ENCODE data around the gene TMEM33. TPM values are rescaled to one million over a fixed set of nuclear protein-coding genes. Genes with fewer than 3 reads are reported as not detected.
"Not testable (repeated sequence)": the region's sequence is repeated elsewhere in the genome, so short reads cannot be mapped to it uniquely, and the experiment has no call there.

Gene TMEM33
- 10 to 100 TPM; 27.2 to 34.7 TPM for total RNA-seq
- long read RNA-seq, full-length matches to known transcripts: 10 of 14 reads
- long read RNA-seq, partial matches to known transcripts: 2 of 14 reads
- long read RNA-seq, other reads (novel, unspliced or antisense): 2 of 14 reads

GRCh38 chr4:41934901-41935651, at the start of gene TMEM33:
Gene TMEM33 (plus strand): TSS chr4:41935429. CDS start chr4:41935485, 56 bp downstream.
- ATAC-seq (peak; percentile 98 to 99), DNase-seq (peak; percentile 90)
- intact Hi-C loops (cut with DNase I): no loop called here

- ATAC-seq (no peak), DNase-seq (no peak)
- intact Hi-C loops (cut with DNase I): loop anchor here (5.0 to 10.0 kb wide), 3 partner anchors 193 to 623 kb away; no protein-coding TSS in a partner anchor
Observed at GRCh38 chr4:41885456-41885855, 49.8 kb upstream of the TMEM33 start.

- ATAC-seq: no peak
- no peak for DNase-seq
- intact Hi-C loops (cut with DNase I): loop anchor here (5.0 to 10.0 kb wide), 3 partner anchors 195 to 625 kb away; no protein-coding TSS in a partner anchor
Observed at GRCh38 chr4:41887277-41887676, 48.0 kb upstream of the TMEM33 start.

GRCh38 chr4:41887821-41888686, 47.2 kb upstream of the TMEM33 start:
- intact Hi-C loops (cut with DNase I): loop anchor here (5.0 to 10.0 kb wide), 3 partner anchors 196 to 626 kb away; no protein-coding TSS in a partner anchor
- ATAC-seq: no peak
- DNase-seq: no peak

GRCh38 chr4:41888687-41889074, 46.5 kb upstream of the TMEM33 start:
- no peak for ATAC-seq
- no peak for DNase-seq
- intact Hi-C loops (cut with DNase I): loop anchor here (5.0 to 10.0 kb wide), 3 partner anchors 196 to 626 kb away; no protein-coding TSS in a partner anchor

- DNase-seq (no peak), ATAC-seq (no peak)
- intact Hi-C loops (cut with DNase I): loop anchor here (5.0 to 10.0 kb wide), 3 partner anchors 197 to 627 kb away; no protein-coding TSS in a partner anchor
Observed at GRCh38 chr4:41889317-41889716, 45.9 kb upstream of the TMEM33 start.

GRCh38 chr4:41890085-41890484, 45.1 kb upstream of the TMEM33 start:
- DNase-seq: no peak
- intact Hi-C loops (cut with DNase I): no loop called here
- no peak for ATAC-seq

- intact Hi-C loops (cut with DNase I): no loop called here
- ATAC-seq: no peak
- DNase-seq: no peak
Observed at GRCh38 chr4:41896648-41897047, 38.6 kb upstream of the TMEM33 start.

GRCh38 chr4:41897698-41898097, 37.5 kb upstream of the TMEM33 start:
- intact Hi-C loops (cut with DNase I): no loop called here
- no peak for DNase-seq
- no peak for ATAC-seq

GRCh38 chr4:41909136-41909535, 26.1 kb upstream of the TMEM33 start:
- DNase-seq; ATAC-seq; intact Hi-C loops (cut with DNase I): not testable (repeated sequence)

GRCh38 chr4:41912546-41912945, 22.7 kb upstream of the TMEM33 start:
- no peak for DNase-seq
- ATAC-seq: no peak
- intact Hi-C loops (cut with DNase I): no loop called here

GRCh38 chr4:41913509-41913908, 21.7 kb upstream of the TMEM33 start:
- DNase-seq (no peak), ATAC-seq (no peak)
- intact Hi-C loops (cut with DNase I): no loop called here

- intact Hi-C loops (cut with DNase I): no loop called here
- DNase-seq (no peak), ATAC-seq (no peak)
Observed at GRCh38 chr4:41918278-41918677, 17.0 kb upstream of the TMEM33 start.

- intact Hi-C loops (cut with DNase I); ATAC-seq; DNase-seq: not testable (repeated sequence)
Observed at GRCh38 chr4:41920416-41920815, 14.8 kb upstream of the TMEM33 start.

- no peak for DNase-seq
- no peak for ATAC-seq
- intact Hi-C loops (cut with DNase I): no loop called here
Observed at GRCh38 chr4:41921476-41921875, 13.8 kb upstream of the TMEM33 start.

- intact Hi-C loops (cut with DNase I): no loop called here
- ATAC-seq (no peak), DNase-seq (no peak)
Observed at GRCh38 chr4:41927796-41928499, 7.3 kb upstream of the TMEM33 start.

- DNase-seq (no peak), ATAC-seq (no peak)
- intact Hi-C loops (cut with DNase I): no loop called here
Observed at GRCh38 chr4:41930139-41930831, 4.9 kb upstream of the TMEM33 start.

- ATAC-seq: no peak
Observed at GRCh38 chr4:41932988-41933387, 2.2 kb upstream of the TMEM33 start.

More at GRCh38 chr4:41932988-41933387, 2.2 kb upstream of the TMEM33 start:
- DNase-seq: no peak
- intact Hi-C loops (cut with DNase I): no loop called here

Measured in left cardiac atrium (tissue), 4 donors.